Measurements from ENCODE around the gene GALNT12. TPM values are rescaled to one million over a fixed set of nuclear protein-coding genes. Genes with fewer than 3 reads are reported as not detected.
A peak's percentile ranks its signal among the peaks of the same experiment; 100 is the strongest.

Gene GALNT12
- total RNA-seq, 1 donor from 2014 or later, result 2.8 TPM

DNA sequence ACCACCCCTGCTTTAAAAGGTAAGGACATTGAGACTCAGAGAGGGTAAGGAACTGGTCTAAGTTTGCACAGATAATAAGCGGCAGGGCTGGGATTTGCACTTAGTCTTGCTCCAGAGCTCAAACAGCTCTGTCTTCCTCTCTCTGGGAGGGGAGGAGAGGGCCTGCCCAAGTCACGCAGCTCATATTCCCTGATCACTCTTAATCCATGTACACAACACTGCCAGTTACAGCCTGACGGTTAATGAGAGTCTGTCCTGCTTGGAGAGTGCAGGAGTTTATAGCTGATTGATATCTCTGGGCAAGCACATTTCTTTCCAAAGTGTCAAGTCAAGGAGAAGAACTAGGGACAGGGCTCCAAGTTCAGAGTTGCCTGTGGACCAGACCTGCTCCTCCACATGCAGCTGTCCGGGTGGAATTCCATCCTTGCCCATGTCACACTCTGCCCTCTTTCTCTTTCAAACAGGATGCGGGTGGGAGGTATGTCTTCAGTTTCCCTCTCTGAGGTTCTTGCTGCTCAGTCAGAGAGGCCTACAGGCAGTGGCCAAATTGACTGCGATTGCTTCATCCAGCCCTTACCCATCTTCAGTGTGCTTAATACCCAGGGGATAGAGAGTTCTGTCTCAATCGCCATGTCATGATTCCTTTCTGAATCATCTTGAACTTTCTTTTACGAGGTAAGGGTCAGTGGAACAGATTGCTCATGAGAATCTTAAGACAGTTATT is 54.5 kb downstream of the GALNT12 start:
- no peak for DNase-seq

DNA sequence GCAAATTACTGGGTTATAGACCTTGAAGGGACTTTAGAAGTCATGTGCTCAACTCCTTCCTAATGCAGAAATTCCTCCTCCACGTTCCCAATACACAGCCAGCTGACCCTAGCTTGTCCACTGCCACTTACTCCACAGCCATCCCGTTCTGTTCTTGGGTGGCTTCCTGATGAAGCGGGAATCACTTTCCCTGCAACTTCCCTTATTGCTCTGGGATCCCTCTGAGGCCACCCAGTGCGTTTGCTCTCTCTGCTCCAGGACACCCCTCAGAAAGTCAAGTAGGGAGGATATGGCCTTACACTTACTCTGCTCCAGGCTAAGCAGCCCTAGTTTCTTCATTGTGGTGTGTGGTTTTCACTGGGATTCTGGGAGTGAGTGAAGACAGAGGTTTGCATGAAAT is 55.5 kb downstream of the GALNT12 start:
- DNase-seq, result no peak

DNA sequence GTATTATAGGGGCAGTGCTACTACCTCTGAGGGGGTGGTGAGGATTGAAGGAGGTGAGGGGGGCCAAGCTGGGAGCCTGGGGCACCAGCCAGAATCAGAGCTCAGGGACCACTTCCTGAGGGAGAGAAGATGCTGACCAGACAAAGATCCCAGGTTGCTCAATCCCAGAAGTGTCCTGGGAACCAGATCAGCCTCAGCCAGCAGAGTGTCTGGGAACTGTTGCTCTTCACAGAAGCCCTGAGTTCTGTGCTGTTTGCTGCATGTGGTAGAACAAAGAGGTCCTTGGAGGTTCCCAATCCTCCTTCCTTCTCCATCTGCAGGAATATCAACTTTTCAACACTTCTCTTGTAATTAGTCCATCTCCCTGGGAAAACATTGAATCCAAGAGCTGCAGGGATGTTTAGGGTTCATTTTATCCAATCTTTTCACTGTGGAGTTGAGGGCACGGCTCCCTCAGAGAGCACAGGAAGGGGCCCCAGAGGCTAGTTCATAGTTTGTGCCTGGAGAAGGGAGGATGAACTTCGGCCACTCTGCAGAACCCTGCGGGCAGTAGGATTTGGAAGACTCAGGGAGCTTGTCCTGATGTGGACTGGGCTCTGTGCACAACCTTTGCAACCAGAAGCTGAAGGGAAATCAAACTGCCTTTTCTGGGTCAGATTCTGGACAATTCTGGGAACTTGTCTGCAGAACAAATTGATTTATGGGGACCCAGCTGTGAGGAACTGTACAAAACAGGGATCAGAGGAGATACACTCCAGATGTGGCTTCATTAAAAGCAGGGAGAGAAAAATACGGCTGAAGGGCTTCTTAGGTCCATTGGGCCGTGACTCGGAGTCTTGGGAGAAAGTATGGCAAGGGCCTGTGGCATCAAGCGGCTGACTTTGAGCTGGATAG is 57.1 kb downstream of the GALNT12 start:
- peak; percentile 61 for DNase-seq

DNA sequence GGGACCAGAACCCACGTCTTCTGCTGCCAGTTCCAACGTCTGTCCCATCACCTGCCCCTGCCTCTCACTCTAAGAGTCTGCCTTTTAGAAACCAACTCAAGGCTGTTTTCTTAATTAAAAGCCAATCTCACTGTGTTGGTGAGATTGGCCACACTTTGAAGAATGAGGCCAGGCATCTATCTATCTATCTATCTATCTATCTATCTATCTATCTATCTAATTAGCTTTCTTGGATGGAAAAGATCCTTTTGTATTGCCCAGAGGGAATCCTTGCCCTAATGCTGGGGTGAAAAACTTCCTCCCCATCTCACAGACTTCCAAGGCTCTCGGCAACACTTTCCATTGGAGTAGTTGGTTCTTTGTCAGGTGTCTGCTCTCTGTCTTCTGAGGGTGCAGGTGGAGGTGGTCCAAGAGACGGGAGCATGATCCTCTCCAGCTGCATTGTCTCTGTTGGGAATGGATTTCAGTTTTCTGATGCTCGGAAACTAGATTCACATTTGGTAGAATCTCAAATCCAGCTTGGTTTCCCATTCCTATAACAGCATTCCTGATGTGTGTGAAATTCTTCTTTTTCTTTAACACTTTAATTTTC is 57.9 kb downstream of the GALNT12 start:
- no peak for DNase-seq

DNA sequence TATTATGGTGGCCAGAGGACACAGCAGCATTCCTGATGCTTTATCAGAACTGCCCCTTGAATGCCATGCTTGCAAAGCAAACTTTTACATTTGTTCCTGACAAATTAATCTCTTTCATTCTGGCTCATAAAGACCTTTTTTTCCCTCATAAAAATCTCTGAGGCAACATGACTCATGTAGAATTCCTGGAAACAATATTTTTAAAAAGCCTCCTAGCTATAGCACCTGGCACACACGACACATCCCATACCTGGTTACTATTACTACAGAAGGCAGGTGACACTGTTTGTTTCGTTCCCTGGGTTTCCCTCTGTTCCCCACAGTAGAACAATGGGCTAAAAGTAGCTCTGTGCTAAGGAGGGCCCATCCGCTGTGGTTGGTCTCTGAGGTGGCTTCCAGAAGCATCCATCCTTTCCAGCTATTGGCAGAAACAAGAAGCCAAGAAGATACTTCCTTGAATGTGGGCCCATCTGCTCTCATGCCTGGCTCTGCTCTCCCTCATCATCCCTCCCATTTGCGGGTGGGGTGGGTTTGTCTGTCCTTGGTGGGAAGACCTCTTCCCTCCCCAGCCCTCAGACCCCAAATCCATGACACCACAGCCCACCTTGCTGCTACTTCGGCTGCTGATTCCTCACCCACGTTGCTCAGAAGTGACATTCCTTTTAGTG is 59.1 kb downstream of the GALNT12 start:
- DNase-seq, result no peak

DNA sequence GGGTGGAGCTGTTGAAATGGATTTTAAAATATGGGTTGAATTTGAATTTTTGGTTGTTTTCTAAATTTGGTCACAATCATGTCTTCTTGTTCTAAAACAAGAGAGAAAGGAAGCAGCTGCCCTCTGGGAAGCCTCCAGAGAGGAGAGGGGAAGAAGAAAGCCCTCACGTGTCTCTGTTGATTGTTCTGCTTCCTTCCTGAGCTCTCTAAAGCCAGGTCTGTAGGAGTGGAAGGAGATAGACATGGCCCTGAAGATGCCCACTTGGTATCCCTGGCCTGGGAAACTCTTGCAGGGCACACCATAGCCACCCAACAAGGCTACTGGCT is 59.6 kb downstream of the GALNT12 start:
- DNase-seq, result no peak

DNA sequence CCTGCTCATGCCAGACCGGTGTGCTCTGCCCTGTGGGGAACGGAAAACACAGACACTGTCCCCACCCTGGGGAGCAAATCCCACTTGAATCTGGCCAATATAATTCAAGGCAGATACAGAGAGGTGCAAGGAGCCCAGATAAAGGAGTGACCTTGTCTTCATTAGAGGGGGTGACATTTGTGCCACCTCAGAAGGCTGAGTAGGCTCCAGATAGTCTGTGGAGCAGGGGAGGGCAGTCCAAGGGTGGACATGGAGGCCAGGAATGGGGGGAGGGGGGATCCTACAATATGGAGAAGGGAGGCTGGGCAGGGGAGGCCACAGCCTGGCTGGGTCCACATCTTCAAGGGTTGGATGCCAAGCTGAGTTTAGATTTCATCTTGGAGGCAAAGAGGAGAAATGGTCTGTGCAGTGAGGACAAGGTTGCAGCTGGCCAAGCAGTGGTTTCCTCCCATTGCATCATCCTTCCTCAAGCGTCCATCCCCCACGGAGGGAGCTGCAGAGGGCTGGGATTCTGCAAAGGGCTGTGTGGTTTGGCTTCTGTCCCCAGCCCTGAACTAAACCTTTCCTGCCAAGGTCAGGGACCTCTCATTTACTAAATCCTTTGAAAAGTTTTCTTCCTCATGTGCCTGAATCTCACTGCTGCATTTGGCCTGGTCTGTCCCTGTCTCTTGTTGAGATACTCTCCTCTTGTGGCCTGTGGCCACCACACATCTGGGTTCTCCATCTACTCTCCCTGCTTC is 60.1 kb downstream of the GALNT12 start:
- DNase-seq, result peak; percentile 26

DNA sequence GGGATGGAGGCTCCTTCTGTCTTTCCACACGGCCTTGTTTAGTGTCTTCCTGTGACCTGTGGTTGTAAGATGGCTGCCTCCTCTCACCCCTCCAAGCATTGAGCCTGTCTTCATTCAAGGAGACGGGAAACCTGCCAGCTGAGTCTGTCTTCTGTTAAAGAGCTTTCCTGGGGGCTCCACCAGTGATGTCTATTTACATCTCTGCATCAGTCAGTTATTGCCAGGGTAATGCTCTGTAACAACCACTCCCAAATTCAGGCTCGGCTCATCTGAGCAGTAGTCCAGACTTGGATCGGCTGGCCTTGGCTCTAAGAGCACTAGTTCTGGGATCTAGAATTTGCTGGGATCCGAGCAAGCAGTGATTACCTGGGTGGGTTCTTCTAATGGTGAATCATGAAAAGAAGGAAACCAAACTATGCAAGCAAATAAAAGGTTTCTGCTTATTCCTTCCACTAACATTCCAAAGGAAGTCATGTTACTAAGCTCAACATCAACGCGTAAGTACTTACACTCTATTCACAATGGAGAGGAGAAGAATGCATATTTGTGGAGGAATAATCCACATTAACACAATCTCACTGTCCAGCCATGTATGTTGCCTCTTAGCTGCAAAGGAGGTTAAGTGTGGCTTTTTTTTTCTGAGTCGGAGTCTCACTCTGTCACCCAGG is 61.7 kb downstream of the GALNT12 start:
- DNase-seq, result no peak

DNA sequence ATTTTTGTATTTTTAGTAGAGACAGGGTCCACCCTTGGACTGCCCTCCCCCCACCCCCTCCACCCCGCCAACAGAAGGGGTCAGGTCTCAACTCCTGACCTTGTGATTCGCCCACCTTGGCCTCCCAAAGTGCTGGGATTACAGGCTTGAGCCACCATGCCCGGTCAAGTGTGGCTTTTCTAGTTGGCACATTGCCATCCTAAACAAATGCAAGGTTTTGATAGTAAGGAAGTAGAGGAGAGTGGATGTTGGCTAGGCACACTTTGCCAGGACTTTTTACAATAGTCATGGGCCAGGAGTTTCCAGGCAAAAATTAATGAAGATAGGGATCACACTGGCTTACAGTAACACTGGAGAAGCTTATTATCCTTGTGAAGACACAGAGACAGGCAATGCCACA is 62.4 kb downstream of the GALNT12 start:
- DNase-seq, result no peak

DNA sequence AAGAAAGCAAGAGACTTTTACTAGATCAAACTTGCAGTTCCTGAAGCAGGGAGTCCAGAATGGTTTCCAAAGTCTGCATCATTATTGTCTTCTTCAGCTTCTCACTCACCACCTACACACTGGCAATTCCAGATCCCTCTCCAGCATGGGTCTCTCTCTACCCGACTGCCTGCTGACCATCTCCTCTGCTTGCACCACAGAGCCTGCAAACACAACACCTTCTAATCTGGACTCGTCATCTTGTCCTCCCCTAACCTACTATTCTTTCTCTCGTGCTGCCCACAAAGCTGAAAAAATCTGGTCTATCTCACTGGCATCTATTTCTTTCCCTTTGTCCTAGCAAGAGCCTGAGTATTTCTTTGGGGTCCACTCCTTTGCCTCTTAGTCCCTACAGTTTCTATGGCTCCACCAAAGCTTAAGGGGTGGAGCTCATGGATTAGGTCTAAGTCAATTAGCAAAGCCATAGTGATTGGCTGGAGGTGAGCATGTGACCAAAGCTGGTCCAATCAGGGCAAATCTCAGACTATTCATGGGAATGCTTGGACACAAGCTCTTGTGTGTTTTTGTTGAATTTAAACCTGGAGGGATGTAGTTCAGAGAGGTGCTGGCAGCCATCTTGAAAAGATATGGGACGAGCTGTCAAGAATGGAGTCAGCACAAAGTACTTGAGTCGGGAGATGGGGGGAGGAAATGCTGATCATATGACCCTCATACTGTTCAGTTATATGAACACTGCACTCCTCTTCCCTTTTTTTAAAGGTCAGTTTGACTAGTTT is 63.5 kb downstream of the GALNT12 start:
- DNase-seq, result no peak

DNA sequence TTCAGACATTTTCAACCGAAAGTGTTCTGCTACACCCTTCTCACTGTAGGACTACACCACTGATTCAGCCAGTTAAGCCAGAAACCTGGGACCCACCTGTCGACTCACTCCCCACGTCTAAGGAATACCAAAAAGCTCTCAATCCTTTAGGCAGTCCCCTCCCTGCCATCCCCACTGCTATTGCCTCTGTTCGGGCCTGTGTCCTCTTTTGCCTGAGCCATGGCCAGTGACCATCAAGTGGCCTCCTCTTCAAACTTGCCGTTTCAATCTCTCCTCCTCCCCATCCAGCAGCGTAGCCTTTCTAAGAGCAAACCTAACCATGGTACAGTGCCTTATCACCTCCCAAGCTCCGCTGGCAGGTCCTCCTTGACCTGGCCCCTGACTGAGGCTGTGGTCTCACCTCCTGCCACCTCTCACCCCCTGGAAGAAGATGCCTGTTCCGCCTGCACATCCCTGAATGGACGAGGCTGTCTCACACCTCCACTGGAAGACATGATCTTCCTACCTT is 64.1 kb downstream of the GALNT12 start:
- DNase-seq, result no peak

DNA sequence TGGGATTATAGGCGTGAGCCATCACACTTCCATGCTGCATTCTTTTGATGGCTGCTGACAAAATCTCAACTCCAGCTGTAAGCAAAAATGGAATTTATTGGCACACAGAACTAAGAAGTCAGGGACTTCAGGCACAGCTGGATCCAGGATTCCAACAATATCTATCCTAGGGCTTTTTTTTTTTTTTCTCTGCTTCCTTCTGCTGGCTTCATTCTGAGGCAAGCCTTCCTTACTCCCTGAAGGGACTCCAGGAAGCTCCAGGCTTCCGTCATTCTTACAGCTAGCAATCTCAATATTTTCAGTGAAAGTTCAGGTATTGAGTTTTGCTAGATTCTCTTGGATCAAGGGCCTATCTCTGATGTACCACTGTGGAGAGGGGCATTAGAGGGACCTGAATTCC is 66.1 kb downstream of the GALNT12 start:
- no peak for DNase-seq

DNA sequence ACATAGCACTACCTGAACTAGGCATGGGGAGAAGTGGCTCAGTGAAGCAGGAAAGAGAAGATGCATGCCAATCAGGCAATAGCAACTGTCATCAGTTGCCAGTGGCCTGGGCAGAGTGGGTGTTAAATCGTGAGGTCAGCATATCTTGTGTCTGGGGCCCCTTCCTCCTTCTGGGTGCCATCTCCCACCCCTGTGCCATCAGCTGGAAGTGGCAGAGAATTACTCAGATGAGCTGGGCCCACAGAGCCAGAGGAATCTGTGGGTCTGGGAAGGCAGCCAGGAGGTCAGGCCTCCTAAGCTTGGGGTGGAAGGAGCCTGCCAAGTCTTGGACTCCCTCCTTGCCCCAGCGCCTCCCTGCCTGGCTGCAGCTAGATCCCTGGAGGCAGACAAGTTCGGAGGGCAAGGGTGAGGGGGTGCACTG is 66.5 kb downstream of the GALNT12 start:
- no peak for DNase-seq

DNA sequence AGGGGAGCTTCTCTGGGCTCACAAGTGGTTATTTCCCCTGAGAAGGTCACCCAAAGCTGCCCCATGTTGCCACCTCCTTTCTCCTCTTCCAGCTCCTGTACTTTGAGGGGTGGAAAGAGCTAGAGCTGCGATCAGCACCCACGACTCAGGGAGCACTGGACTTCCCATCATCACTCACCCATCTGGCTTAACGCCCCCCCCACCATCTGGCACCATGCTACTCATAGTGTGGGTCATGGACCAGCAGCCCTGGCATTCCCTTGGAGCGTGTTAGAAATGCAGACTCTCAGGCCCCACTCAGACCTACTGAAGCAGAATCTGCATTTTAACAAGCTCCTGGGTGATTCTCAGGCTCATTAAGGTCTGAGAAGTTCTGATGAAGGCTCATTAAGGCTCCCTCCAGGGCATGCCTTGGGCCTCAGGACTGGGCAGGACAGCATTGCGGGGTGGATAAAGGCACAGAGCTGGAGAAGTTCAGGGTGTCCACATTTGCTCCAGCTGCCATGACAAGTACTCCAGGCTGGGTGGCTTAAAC is 67.3 kb downstream of the GALNT12 start:
- no peak for DNase-seq

DNA sequence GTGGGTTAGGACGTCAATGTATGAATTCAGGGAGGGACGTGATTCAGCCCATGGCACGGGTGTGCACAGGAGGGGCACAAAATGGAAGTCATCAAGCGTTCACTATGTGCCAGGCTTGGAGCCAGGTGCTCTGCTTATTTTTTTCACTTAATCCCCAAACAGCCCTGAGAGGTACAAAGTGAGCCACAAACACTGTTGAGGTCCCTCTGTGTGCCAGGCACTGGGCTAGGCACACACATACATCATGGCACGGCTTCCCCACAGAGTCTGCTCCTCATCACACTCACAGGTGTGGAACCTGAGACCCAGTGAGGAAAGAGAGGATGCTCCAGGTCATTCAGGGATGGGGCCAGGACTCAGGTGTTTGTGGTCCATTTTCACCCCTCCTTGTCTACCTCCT is 68.1 kb downstream of the GALNT12 start:
- no peak for DNase-seq

DNA sequence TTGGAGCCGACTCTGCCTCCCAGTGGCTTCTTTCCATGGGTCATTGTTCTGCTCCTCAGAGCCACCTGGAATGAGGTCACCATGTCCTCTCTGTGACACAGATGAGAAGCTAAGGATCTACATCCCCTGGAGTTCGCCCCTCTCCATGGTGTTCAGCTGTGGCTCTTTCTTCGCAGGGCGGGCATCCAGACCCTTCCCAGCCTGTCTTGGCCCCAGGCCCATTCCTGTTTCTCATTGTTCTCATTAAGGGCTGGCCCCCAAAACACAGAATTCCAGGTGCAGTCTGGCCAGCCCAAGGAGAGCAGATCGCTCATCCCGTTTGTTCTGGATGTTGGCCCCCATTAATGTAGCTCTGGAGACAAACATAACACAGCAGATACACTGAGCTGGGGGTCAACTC is 69.8 kb downstream of the GALNT12 start:
- no peak for DNase-seq

DNA sequence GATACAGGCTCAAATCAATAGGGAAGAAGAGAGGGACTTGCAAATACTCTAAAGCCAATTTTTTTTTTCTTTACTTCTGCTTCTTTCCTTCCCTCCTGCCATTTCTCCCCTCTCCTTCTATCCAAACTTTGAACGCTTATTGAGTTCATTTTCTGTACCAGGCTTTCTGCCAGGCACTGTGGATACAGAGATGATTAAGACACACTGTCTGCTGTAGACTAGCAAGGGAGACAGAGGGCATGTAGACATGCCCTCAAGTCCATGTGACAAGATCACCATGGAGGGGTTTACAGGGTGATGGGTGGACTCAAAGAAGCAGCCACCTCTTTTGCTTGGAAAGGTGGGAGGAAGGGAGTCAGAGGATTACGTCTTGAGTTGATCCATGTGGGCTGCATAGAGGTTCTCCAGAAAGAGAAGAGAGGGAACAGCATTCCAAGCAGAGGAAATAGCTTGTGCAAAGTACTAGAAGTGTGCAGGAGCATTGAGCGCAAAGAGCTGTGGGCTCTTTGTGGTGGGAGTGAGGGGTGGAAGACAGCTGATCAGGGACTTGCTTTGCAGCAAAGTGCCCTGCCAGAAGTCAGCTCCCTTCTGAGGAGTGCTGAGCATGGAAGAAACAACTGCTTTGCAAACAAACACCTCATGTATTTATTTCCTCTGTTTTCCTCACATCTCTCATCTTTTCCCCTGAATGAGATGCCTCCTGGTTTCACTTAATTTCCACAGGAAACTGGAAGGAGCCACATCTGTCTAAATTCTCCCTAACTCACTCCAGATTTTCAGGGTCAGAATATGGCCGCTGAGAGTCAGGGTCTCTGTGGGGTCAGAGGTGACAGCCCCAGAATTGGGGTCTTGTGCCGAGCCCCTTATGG is 71.9 kb downstream of the GALNT12 start:
- DNase-seq, result peak; percentile 46

DNA sequence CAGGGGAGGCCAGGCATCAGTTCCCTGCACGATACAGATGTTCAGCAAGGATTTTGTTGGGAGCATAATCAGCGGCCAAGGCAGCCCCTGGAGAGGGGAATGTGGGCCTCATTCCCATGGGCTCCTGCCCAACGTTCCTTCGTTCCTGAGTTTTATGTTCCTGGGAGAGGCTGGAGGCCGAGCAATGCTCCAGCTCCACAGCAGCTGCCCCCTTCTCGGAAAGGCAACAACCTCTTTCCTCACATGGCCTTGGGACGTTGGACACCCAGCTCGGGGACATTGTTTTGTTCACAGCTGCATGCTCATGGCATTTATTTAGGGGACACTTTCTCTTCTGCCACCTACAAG is 72.5 kb downstream of the GALNT12 start:
- DNase-seq, result no peak

DNA sequence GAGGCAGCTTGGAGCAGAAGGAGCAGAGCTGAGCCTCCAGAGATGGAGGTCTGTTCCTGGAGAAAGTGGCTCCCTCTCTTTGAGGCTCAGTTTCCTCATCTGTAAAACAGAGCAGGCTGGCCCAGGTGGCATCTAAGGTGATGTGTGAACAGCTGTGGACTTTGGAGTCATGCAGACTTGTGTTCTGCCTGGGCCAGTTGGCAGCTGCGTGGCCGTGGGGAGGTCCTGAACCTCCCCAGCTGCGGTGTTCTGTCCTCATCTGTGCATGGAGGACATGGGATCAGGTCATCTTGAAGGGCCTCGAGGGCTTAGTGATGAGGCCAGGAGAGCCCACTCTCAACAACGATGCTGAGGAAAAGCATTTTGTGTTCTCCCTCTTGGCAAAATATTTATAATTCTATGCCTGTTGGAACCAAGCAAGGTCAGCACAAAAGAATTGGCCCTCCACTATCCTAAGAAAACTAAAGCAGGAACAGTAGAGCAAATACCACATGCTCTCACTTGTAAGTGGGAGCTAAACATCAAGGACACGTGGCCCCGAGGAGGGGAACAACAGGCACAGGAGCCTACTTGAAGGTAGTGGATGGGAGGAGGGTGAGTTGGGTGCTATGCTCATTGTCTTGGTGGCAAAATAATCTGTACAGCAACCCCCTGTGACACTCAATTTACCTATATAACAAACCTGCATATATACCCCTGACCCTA is 73.0 kb downstream of the GALNT12 start:
- DNase-seq, result no peak
